ENCODE measurements around the gene OR2A42.
"Not testable (repeated sequence)": the region's sequence is repeated elsewhere in the genome, so short reads cannot be mapped to it uniquely, and the experiment has no call there.

DNA sequence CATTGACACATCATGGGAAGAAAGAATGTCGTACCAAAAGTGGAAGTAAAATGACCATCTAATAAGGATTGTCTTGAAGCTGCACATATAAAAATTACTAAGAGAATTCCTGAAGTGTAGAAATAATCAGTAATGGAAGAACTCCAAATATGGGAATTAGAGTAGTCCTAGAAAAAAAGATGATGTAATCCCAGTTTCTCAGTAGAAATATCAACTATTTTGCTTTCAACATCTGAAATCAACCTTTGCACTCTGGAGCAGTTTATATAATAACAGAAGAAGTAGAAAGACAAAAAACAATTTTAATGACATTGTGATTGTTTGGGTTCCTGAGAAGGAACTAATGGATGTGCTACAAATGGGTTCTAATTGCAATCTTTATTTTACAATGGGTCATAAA, 6.4 kb downstream of the OR2A42 start:
- TF ChIP-seq, protein P1, sequence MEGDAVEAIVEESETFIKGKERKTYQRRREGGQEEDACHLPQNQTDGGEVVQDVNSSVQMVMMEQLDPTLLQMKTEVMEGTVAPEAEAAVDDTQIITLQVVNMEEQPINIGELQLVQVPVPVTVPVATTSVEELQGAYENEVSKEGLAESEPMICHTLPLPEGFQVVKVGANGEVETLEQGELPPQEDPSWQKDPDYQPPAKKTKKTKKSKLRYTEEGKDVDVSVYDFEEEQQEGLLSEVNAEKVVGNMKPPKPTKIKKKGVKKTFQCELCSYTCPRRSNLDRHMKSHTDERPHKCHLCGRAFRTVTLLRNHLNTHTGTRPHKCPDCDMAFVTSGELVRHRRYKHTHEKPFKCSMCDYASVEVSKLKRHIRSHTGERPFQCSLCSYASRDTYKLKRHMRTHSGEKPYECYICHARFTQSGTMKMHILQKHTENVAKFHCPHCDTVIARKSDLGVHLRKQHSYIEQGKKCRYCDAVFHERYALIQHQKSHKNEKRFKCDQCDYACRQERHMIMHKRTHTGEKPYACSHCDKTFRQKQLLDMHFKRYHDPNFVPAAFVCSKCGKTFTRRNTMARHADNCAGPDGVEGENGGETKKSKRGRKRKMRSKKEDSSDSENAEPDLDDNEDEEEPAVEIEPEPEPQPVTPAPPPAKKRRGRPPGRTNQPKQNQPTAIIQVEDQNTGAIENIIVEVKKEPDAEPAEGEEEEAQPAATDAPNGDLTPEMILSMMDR (conservative IDR thresholded peaks at IDR 0.05 in 1 of 2, IDR thresholded peaks at IDR 0.05 in 1 of 2; ENCODE audit: low read depth in 1 of 2, low read length in 2 of 2) = not testable (repeated sequence)
- not testable (repeated sequence) for TF ChIP-seq EZH2 (IDR thresholded peaks at IDR 0.05; ENCODE audit: low read length, missing control alignments)
